Liver (tissue), 9 donors: ENCODE measurements around the gene SNRK. TPM values are rescaled to one million over a fixed set of nuclear protein-coding genes. Genes with fewer than 3 reads are reported as not detected.

Experiments used
- DNase-seq: peaks from one replicate; pipeline ENCODE4 v3.0.0-alpha.2; 2017; ENCODE audit warnings: low spot score
- H3K27ac ChIP-seq, 2 donors: one replicate each; pipeline ENCODE4 v1.7.0; 2013; ENCODE audit warnings: inconsistent platforms in 2 of 2, low read length in 2 of 2, control low read depth in 1 of 2, low read depth in 1 of 2, mild to moderate bottlenecking in 1 of 2
- H3K27me3 ChIP-seq, 4 donors: one replicate each; pipeline versions ENCODE4 v1.6.1 to v1.7.0; 2013; ENCODE audit warnings: low read length in 3 of 4, inconsistent platforms in 1 of 4, mild to moderate bottlenecking in 1 of 4, moderate library complexity in 1 of 4; ENCODE audit not compliant: control insufficient read depth in 4 of 4, insufficient read depth in 4 of 4
- H3K36me3 ChIP-seq, 4 donors: one replicate each; pipeline versions ENCODE4 v1.6.1 to v1.7.0; 2013; ENCODE audit warnings: low read length in 3 of 4, mild to moderate bottlenecking in 3 of 4, low read depth in 1 of 4, moderate library complexity in 1 of 4; ENCODE audit not compliant: control insufficient read depth in 4 of 4, insufficient read depth in 3 of 4
- H3K4me1 ChIP-seq, 4 donors: one replicate each; pipeline versions ENCODE4 v1.6.1 to v1.7.0; 2013; ENCODE audit warnings: low read length in 3 of 4, mild to moderate bottlenecking in 3 of 4, moderate library complexity in 1 of 4; ENCODE audit not compliant: control insufficient read depth in 4 of 4, insufficient read depth in 4 of 4
- H3K4me3 ChIP-seq, 3 donors: one replicate each; pipeline versions ENCODE4 v1.6.1 to v1.7.0; 2013; ENCODE audit warnings: low read length in 3 of 3, control low read depth in 1 of 3, low read depth in 1 of 3, mild to moderate bottlenecking in 1 of 3
- H3K9ac ChIP-seq, 2 donors: one replicate each; pipeline ENCODE4 v1.7.0; 2013; ENCODE audit warnings: low read length in 2 of 2, mild to moderate bottlenecking in 2 of 2, moderate library complexity in 2 of 2, control low read depth in 1 of 2, low read depth in 1 of 2
- H3K9me3 ChIP-seq, 4 donors: one replicate each; pipeline versions ENCODE4 v1.6.1 to v1.7.0; 2013; ENCODE audit warnings: low read length in 3 of 4; ENCODE audit not compliant: control insufficient read depth in 4 of 4
- CTCF ChIP-seq: fragments of 150-350 bp; IDR thresholded peaks from 2 replicates; pipeline ENCODE4 v1.5.1; 2017; ENCODE audit warnings: improper control_type of control experiment, low read depth, low read length; ENCODE audit not compliant: missing input control
- EGR1 ChIP-seq, 2 donors: IDR thresholded peaks; 2 replicates each; pipeline ENCODE4 v1.6.1; 2016 to 2018; ENCODE audit warnings: antibody characterized with exemption in 2 of 2, low read depth in 2 of 2
- FOXA1 ChIP-seq: IDR thresholded peaks from 2 replicates; pipeline ENCODE4 v1.6.1; 2016; ENCODE audit warnings: antibody characterized with exemption
- FOXA2 ChIP-seq: IDR thresholded peaks from 2 replicates; pipeline ENCODE4 v1.6.1; 2016; ENCODE audit warnings: antibody characterized with exemption
- GABPA ChIP-seq, 2 donors: IDR thresholded peaks in 1 of 2; conservative IDR thresholded peaks in 1 of 2; 2 replicates each; pipeline ENCODE4 v1.6.1; 2016; ENCODE audit warnings: antibody characterized with exemption in 2 of 2, mild to moderate bottlenecking in 1 of 2, moderate library complexity in 1 of 2
- HNF4A ChIP-seq, 2 donors: conservative IDR thresholded peaks; 2 replicates each; pipeline ENCODE4 v1.6.1; 2016; ENCODE audit warnings: antibody characterized with exemption in 2 of 2, mild to moderate bottlenecking in 2 of 2
- HNF4G ChIP-seq: IDR thresholded peaks from 2 replicates; pipeline ENCODE4 v1.6.1; 2016; ENCODE audit warnings: antibody characterized with exemption
- JUND ChIP-seq, 2 donors: IDR thresholded peaks; 2 replicates each; pipeline ENCODE4 v1.6.1; 2016; ENCODE audit warnings: antibody characterized with exemption in 2 of 2
- NR2F2 ChIP-seq: IDR thresholded peaks from 2 replicates; pipeline ENCODE4 v1.6.1; 2016; ENCODE audit warnings: antibody characterized with exemption
- RAD21 ChIP-seq, 2 donors: IDR thresholded peaks; 2 replicates each; pipeline ENCODE4 v1.6.1; 2016; ENCODE audit warnings: antibody characterized with exemption in 2 of 2, mild to moderate bottlenecking in 2 of 2
- RXRA ChIP-seq, 2 donors: IDR thresholded peaks; 2 replicates each; pipeline ENCODE4 v1.6.1; 2017 to 2018; ENCODE audit warnings: antibody characterized with exemption in 2 of 2, mild to moderate bottlenecking in 1 of 2
- SP1 ChIP-seq: IDR thresholded peaks from 2 replicates; pipeline ENCODE4 v1.6.1; 2018; ENCODE audit warnings: antibody characterized with exemption, mild to moderate bottlenecking
- TAF1 ChIP-seq: conservative IDR thresholded peaks from 2 replicates; pipeline ENCODE4 v1.6.1; 2016; ENCODE audit warnings: antibody characterized with exemption, mild to moderate bottlenecking
- YY1 ChIP-seq: IDR thresholded peaks from 2 replicates; pipeline ENCODE4 v1.6.1; 2016; ENCODE audit warnings: antibody characterized with exemption, mild to moderate bottlenecking
- WGBS: extraction: QIAGEN DNeasy Blood & Tissue Kit; methylation state at CpG from one replicate; pipeline ENCODE4 v1.1.7; 2013; 5-methylcytosine and 5-hydroxymethylcytosine counted together
- polyA plus RNA-seq, 2 donors: library from polyadenylated mRNA; stranded (reverse) in 1 of 2; unstranded in 1 of 2; fragments of 200-250 nt in 1 of 2; fragments of >200 nt in 1 of 2; fragmentation: Nextera tagmentation in 1 of 2; extraction: Ambion mirVana in 1 of 2; gene quantifications; one replicate each; pipeline versions ENCODE4 v1.2.1 to v1.2.3, GENCODE V29; 2013 to 2015
- total RNA-seq, 2 donors: library from RNA; depleted of rRNA; stranded (reverse); fragments of >200 nt; gene quantifications; one replicate each; pipeline ENCODE4 v1.2.3, GENCODE V29; 2014
- TF ChIP-seq, protein P1 (sequence below): IDR thresholded peaks from 2 replicates; pipeline ENCODE4 v1.6.1; 2016; ENCODE audit warnings: antibody characterized with exemption
- TF ChIP-seq, protein P2 (sequence below): IDR thresholded peaks from 2 replicates; pipeline ENCODE4 v1.6.1; 2016; ENCODE audit warnings: antibody characterized with exemption, mild to moderate bottlenecking
- TF ChIP-seq, protein P3 (sequence below): IDR thresholded peaks from 2 replicates; pipeline ENCODE4 v1.6.1; 2016; ENCODE audit warnings: antibody characterized with exemption
- TF ChIP-seq, protein P4 (sequence below): IDR thresholded peaks from 2 replicates; pipeline ENCODE4 v1.6.1; 2016; ENCODE audit warnings: antibody characterized with exemption
- donor health status: healthy.
- donor health status: healthy.
- donor health status: healthy.
- donor health status: healthy.
- donor health status: healthy.

The SNRK gene
- total and polyA plus RNA-seq, 4 donors: 5.8 to 28.5 (median 14.6) TPM

GRCh38 chr3:43328653-43329052, 42.3 kb downstream of the SNRK start:
- no peaks in the 10 kb centered on the region for H3K9me3 ChIP-seq
- DNase-seq: no peak
- H3K9ac ChIP-seq: no peak overlapping the region
- no peak overlapping the region for H3K27ac ChIP-seq
- no peak overlapping the region for H3K4me3 ChIP-seq
- peaks cover 5 to 21% (median 14%) of the 10 kb centered on the region in 4 donors for H3K4me1 ChIP-seq
- peaks cover 0 to 11% (median 5%) of the 10 kb centered on the region in 4 donors for H3K36me3 ChIP-seq
- TF ChIP-seq, protein P1, sequence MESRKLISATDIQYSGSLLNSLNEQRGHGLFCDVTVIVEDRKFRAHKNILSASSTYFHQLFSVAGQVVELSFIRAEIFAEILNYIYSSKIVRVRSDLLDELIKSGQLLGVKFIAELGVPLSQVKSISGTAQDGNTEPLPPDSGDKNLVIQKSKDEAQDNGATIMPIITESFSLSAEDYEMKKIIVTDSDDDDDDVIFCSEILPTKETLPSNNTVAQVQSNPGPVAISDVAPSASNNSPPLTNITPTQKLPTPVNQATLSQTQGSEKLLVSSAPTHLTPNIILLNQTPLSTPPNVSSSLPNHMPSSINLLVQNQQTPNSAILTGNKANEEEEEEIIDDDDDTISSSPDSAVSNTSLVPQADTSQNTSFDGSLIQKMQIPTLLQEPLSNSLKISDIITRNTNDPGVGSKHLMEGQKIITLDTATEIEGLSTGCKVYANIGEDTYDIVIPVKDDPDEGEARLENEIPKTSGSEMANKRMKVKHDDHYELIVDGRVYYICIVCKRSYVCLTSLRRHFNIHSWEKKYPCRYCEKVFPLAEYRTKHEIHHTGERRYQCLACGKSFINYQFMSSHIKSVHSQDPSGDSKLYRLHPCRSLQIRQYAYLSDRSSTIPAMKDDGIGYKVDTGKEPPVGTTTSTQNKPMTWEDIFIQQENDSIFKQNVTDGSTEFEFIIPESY: no peak
- TF ChIP-seq HNF4G (no peak), SP1 (no peak)
- H3K27me3 ChIP-seq: no peaks in the 10 kb centered on the region

- no peak for DNase-seq
- H3K27ac ChIP-seq: no peak overlapping the region
- peaks cover 0 to 24% (median 11%) of the 10 kb centered on the region in 4 donors for H3K36me3 ChIP-seq
- no peak overlapping the region for H3K9ac ChIP-seq
- H3K27me3 ChIP-seq: no peaks in the 10 kb centered on the region
- no peak for TF ChIP-seq HNF4G
- TF ChIP-seq FOXA2: no peak
- TF ChIP-seq FOXA1: no peak
- TF ChIP-seq JUND (IDR thresholded peaks at IDR 0.05): no peak
- TF ChIP-seq CTCF: no peak
- TF ChIP-seq, protein P2, sequence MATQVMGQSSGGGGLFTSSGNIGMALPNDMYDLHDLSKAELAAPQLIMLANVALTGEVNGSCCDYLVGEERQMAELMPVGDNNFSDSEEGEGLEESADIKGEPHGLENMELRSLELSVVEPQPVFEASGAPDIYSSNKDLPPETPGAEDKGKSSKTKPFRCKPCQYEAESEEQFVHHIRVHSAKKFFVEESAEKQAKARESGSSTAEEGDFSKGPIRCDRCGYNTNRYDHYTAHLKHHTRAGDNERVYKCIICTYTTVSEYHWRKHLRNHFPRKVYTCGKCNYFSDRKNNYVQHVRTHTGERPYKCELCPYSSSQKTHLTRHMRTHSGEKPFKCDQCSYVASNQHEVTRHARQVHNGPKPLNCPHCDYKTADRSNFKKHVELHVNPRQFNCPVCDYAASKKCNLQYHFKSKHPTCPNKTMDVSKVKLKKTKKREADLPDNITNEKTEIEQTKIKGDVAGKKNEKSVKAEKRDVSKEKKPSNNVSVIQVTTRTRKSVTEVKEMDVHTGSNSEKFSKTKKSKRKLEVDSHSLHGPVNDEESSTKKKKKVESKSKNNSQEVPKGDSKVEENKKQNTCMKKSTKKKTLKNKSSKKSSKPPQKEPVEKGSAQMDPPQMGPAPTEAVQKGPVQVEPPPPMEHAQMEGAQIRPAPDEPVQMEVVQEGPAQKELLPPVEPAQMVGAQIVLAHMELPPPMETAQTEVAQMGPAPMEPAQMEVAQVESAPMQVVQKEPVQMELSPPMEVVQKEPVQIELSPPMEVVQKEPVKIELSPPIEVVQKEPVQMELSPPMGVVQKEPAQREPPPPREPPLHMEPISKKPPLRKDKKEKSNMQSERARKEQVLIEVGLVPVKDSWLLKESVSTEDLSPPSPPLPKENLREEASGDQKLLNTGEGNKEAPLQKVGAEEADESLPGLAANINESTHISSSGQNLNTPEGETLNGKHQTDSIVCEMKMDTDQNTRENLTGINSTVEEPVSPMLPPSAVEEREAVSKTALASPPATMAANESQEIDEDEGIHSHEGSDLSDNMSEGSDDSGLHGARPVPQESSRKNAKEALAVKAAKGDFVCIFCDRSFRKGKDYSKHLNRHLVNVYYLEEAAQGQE: no peak
- no peak for TF ChIP-seq SP1
- no peak for TF ChIP-seq GABPA (IDR thresholded peaks at IDR 0.05 in 1 of 2, conservative IDR thresholded peaks at IDR 0.05 in 1 of 2)
- TF ChIP-seq TAF1: no peak
- no peak for TF ChIP-seq NR2F2
- TF ChIP-seq, protein P3, sequence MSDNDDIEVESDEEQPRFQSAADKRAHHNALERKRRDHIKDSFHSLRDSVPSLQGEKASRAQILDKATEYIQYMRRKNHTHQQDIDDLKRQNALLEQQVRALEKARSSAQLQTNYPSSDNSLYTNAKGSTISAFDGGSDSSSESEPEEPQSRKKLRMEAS: no peak
- TF ChIP-seq, protein P4, sequence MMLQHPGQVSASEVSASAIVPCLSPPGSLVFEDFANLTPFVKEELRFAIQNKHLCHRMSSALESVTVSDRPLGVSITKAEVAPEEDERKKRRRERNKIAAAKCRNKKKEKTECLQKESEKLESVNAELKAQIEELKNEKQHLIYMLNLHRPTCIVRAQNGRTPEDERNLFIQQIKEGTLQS: no peak
- no peak for TF ChIP-seq RAD21 (IDR thresholded peaks at IDR 0.05)
- no peak for TF ChIP-seq RXRA (IDR thresholded peaks at IDR 0.05)
- no peak for TF ChIP-seq YY1
- no peak for TF ChIP-seq HNF4A (conservative IDR thresholded peaks at IDR 0.05)
- TF ChIP-seq EGR1 (IDR thresholded peaks at IDR 0.05; ENCODE audit: low read depth in 2 of 2): no peak
- TF ChIP-seq, protein P1: no peak
- H3K4me1 ChIP-seq: peaks cover 5 to 15% (median 11%) of the 10 kb centered on the region in 4 donors
- H3K9me3 ChIP-seq: peaks cover 0 to 4% (median 1%) of the 10 kb centered on the region in 4 donors
- H3K4me3 ChIP-seq: no peak overlapping the region
- 74% methylated on average over 1 of the region's 1 CpG for WGBS
These were observed 44.6 kb downstream of the SNRK start for GRCh38 chr3:43330981-43331380.
